Caco-2 (cell line): ENCODE measurements around the gene MEGF6. TPM values are rescaled to one million over a fixed set of nuclear protein-coding genes. Genes with fewer than 3 reads are reported as not detected.

Experiments
- BruUV-seq: library from RNA; stranded (reverse); fragments of 400-500 nt; replicated peaks from 2 replicates; lab custom pipeline; 2021; lab: Mats Ljungman, UMichigan
- CTCF ChIA-PET: fragments of 300-600 bp; sonication (Branson Sonifier 250); formaldehyde crosslinking; loops from one replicate; lab custom pipeline; 2022; ENCODE audit warnings: antibody characterized with exemption; lab: Charles Lee
- POLR2A ChIA-PET: fragments of 300-600 bp; sonication (Branson Sonifier 250); formaldehyde crosslinking; loops from one replicate; lab custom pipeline; 2022; ENCODE audit warnings: antibody characterized with exemption; lab: Charles Lee
- DNase-seq, 2 experiments: peaks; one replicate each; pipeline versions ENCODE4 v3.0.0 to v3.0.0-alpha.2; 2020 to 2022
- H3K27me3 ChIP-seq: replicated peaks from 2 replicates; pipeline ENCODE4 v1.6.0; 2011; ENCODE audit warnings: low read length; ENCODE audit not compliant: control insufficient read depth, insufficient read depth
- H3K36me3 ChIP-seq: 2 replicates; pipeline ENCODE4 v1.5.1; 2011; ENCODE audit warnings: low read length; ENCODE audit not compliant: control insufficient read depth, insufficient read depth
- H3K4me1 ChIP-seq: fragments of 250-450 bp; sonication (Bioruptor Pico); 2 replicates; pipeline ENCODE4 v1.5.1; 2020; ENCODE audit warnings: mild to moderate bottlenecking
- H3K4me3 ChIP-seq: 2 replicates; pipeline ENCODE4 v1.5.1; 2011; ENCODE audit warnings: low read depth, mild to moderate bottlenecking, control low read depth, low read length
- H3K9me3 ChIP-seq: fragments of 250-450 bp; sonication (Bioruptor Pico); 2 replicates; pipeline ENCODE4 v1.5.1; 2020; ENCODE audit warnings: mild to moderate bottlenecking, moderate library complexity
- H3K27ac Mint-ChIP-seq: one replicate; pipeline ENCODE4 v1.8.0; 2022; ENCODE audit warnings: mixed read lengths; ENCODE audit not compliant: unreplicated experiment
- H3K27me3 Mint-ChIP-seq: one replicate; pipeline ENCODE4 v1.8.0; 2022; ENCODE audit warnings: mixed read lengths; ENCODE audit not compliant: insufficient read depth, unreplicated experiment
- H3K36me3 Mint-ChIP-seq: one replicate; pipeline ENCODE4 v1.8.0; 2022; ENCODE audit warnings: mild to moderate bottlenecking, mixed read lengths; ENCODE audit not compliant: insufficient read depth, unreplicated experiment
- H3K4me1 Mint-ChIP-seq: one replicate; pipeline ENCODE4 v1.8.0; 2022; ENCODE audit warnings: low read depth, mixed read lengths; ENCODE audit not compliant: unreplicated experiment
- H3K4me3 Mint-ChIP-seq: one replicate; pipeline ENCODE4 v1.8.0; 2022; ENCODE audit warnings: mild to moderate bottlenecking, moderate library complexity, mixed read lengths; ENCODE audit not compliant: unreplicated experiment
- H3K9me3 Mint-ChIP-seq: one replicate; pipeline ENCODE4 v1.8.0; 2022; ENCODE audit warnings: mixed read lengths; ENCODE audit not compliant: unreplicated experiment
- CTCF ChIP-seq, 2 experiments: fragments of 200-600 bp in 1 of 2; IDR thresholded peaks; 1 replicate in 1 of 2; 2 replicates in 1 of 2; pipeline versions ENCODE4 v1.5.1 to v1.8.0; 2011 to 2022; ENCODE audit warnings: antibody characterized with exemption in 1 of 2, control low read depth in 1 of 2, inconsistent platforms in 1 of 2, low read depth in 1 of 2, low read length in 1 of 2, mild to moderate bottlenecking in 1 of 2, moderate library complexity in 1 of 2; ENCODE audit not compliant: insufficient read depth in 1 of 2, severe bottlenecking in 1 of 2, unreplicated experiment in 1 of 2
- intact Hi-C: fragments of 100-400 bp; cut with micrococcal nuclease; formaldehyde crosslinking; loops from one replicate; pipeline ENCODE4 v1.10.0; 2022; ENCODE audit not compliant: unreplicated experiment
- total RNA-seq: library from RNA; stranded (reverse); gene quantifications from 2 replicates; pipeline ENCODE4 v1.2.3, GENCODE V29; 2022

The MEGF6 gene
- total RNA-seq, 1 experiment from 2014 or later: 13.3 TPM

GRCh38 chr1:3459940-3460671 is 151.2 kb downstream of the MEGF6 start:
- TF ChIP-seq CTCF (IDR thresholded peaks at IDR 0.05; ENCODE audit: insufficient read depth in 1 of 2, low read depth in 1 of 2, low read length in 1 of 2, severe bottlenecking in 1 of 2, unreplicated experiment in 1 of 2): no peak
- Mint-ChIP-seq H3K4me1 (peaks cover 34% of the 10 kb centered on the region), H3K27me3 (no peaks in the 10 kb centered on the region), H3K4me3 (peak overlapping the region; percentile 73), H3K36me3 (peaks cover 33% of the 10 kb centered on the region), H3K9me3 (no peaks in the 10 kb centered on the region), H3K27ac (peak overlapping the region; percentile 97)
- CTCF ChIA-PET: interaction anchor here (0.8 kb wide), 1 partner anchor 12 kb away, joined by 4 read pairs; no protein-coding TSS in a partner anchor
- Histone ChIP-seq H3K36me3 (peaks cover 1% of the 10 kb centered on the region), H3K9me3 (no peaks in the 10 kb centered on the region), H3K27me3 (no peaks in the 10 kb centered on the region), H3K4me3 (no peak overlapping the region), H3K4me1 (peaks cover 65% of the 10 kb centered on the region)
- intact Hi-C loops: loop anchor here (1.0 kb wide), 1 partner anchor 11 kb away; no protein-coding TSS in a partner anchor
- BruUV-seq: no TSS peak
- POLR2A ChIA-PET: no interaction called here
- peak; percentile 82 to 89 for DNase-seq

- Mint-ChIP-seq H3K4me3 (peak overlapping the region; percentile 73), H3K4me1 (peaks cover 34% of the 10 kb centered on the region), H3K36me3 (peaks cover 32% of the 10 kb centered on the region), H3K27ac (peak overlapping the region; percentile 97), H3K9me3 (no peaks in the 10 kb centered on the region), H3K27me3 (no peaks in the 10 kb centered on the region)
- intact Hi-C loops: no loop called here
- H3K4me3 ChIP-seq: no peak overlapping the region
- DNase-seq: peak; percentile 29 to 56
- ChIA-PET POLR2A (no interaction called here), CTCF (interaction anchor here (0.8 kb wide), 1 partner anchor 12 kb away, joined by 4 read pairs; no protein-coding TSS in a partner anchor)
- no peaks in the 10 kb centered on the region for H3K27me3 ChIP-seq
- no peaks in the 10 kb centered on the region; the same call in none of the 2 replicates for H3K36me3 ChIP-seq
- BruUV-seq: no TSS peak
- H3K9me3 ChIP-seq: no peaks in the 10 kb centered on the region
- TF ChIP-seq CTCF (IDR thresholded peaks at IDR 0.05; ENCODE audit: insufficient read depth in 1 of 2, low read depth in 1 of 2, low read length in 1 of 2, severe bottlenecking in 1 of 2, unreplicated experiment in 1 of 2): no peak
- H3K4me1 ChIP-seq: peaks cover 65% of the 10 kb centered on the region
Measured at GRCh38 chr1:3459051-3459908, 152.0 kb downstream of the MEGF6 start.
